ENCODE results near the gene LUZP2.

The LUZP2 gene

DNA sequence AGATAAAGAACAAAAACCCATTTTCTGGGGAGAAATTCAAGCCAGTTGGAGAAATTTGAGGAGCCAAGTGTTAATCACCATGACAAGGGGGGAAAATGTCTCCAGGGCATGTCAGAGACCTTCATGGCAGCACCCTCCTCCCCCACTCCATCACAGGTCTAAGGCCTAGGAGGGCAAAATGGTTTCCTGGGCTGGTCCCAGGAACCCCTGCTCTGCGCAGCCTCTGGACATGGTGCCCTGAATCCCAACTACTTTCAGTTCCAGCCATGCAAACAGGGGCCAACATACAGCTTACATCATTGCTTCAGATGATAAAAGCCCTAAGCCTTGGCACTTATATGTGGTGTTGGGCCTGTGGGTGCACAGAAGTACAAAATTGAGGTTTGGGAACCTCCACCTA is 167.5 kb downstream of the LUZP2 start:
- no peak for ATAC-seq
- TF ChIP-seq ZNF565 (CRISPR knock-in tag; conservative IDR thresholded peaks at IDR 0.05; ENCODE audit: low read depth) (no peak), ISL1 (CRISPR knock-in tag; IDR thresholded peaks at IDR 0.05) (no peak), TCF4 (CRISPR knock-in tag; IDR thresholded peaks at IDR 0.05; ENCODE audit: borderline replicate concordance) (no peak), GLIS3 (CRISPR knock-in tag; IDR thresholded peaks at IDR 0.05) (no peak), ZC3H10 (CRISPR knock-in tag; IDR thresholded peaks at IDR 0.05) (no peak), OSR1 (CRISPR knock-in tag; IDR thresholded peaks at IDR 0.05) (no peak), TOX (CRISPR knock-in tag; IDR thresholded peaks at IDR 0.05; ENCODE audit: borderline replicate concordance) (no peak), ZFP30 (CRISPR knock-in tag; IDR thresholded peaks at IDR 0.05) (no peak)
- TF ChIP-seq, protein P1, sequence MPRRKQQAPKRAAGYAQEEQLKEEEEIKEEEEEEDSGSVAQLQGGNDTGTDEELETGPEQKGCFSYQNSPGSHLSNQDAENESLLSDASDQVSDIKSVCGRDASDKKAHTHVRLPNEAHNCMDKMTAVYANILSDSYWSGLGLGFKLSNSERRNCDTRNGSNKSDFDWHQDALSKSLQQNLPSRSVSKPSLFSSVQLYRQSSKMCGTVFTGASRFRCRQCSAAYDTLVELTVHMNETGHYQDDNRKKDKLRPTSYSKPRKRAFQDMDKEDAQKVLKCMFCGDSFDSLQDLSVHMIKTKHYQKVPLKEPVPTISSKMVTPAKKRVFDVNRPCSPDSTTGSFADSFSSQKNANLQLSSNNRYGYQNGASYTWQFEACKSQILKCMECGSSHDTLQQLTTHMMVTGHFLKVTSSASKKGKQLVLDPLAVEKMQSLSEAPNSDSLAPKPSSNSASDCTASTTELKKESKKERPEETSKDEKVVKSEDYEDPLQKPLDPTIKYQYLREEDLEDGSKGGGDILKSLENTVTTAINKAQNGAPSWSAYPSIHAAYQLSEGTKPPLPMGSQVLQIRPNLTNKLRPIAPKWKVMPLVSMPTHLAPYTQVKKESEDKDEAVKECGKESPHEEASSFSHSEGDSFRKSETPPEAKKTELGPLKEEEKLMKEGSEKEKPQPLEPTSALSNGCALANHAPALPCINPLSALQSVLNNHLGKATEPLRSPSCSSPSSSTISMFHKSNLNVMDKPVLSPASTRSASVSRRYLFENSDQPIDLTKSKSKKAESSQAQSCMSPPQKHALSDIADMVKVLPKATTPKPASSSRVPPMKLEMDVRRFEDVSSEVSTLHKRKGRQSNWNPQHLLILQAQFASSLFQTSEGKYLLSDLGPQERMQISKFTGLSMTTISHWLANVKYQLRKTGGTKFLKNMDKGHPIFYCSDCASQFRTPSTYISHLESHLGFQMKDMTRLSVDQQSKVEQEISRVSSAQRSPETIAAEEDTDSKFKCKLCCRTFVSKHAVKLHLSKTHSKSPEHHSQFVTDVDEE (CRISPR knock-in tag; IDR thresholded peaks at IDR 0.05) = no peak
- TF ChIP-seq, protein P2, sequence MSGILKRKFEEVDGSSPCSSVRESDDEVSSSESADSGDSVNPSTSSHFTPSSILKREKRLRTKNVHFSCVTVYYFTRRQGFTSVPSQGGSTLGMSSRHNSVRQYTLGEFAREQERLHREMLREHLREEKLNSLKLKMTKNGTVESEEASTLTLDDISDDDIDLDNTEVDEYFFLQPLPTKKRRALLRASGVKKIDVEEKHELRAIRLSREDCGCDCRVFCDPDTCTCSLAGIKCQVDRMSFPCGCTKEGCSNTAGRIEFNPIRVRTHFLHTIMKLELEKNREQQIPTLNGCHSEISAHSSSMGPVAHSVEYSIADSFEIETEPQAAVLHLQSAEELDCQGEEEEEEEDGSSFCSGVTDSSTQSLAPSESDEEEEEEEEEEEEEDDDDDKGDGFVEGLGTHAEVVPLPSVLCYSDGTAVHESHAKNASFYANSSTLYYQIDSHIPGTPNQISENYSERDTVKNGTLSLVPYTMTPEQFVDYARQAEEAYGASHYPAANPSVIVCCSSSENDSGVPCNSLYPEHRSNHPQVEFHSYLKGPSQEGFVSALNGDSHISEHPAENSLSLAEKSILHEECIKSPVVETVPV (CRISPR knock-in tag; IDR thresholded peaks at IDR 0.05) = no peak

DNA sequence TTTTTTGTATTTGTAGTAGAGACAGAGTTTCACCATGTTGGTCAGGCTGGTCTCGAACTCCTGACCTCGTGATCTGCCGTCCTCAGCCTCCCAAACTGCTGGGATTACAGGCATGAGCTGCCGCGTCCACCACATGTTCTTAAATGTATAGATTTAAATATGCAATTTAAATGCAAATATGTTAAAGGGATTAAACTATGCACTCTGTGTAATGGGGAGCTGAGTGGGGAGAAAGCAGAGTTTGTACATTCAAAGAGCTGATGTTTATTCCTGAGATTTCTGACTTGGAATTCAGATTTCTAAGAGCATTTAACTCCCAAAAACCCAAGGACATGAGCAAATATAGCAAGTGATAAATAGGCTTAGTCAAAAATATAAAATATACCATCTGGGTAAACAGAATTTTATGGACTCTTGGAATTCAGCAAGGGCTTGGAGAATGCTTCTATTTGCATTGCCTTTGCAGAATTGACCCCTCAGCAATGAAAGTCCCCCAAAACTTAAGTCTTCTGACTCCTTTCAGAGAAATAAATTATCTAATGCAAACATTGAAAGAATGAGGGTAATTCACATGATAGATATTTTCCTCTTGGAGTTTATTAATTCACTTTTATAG is 170.6 kb downstream of the LUZP2 start:
- no peak for ATAC-seq
- TF ChIP-seq TCF4 (CRISPR knock-in tag; IDR thresholded peaks at IDR 0.05; ENCODE audit: borderline replicate concordance) (no peak), TOX (CRISPR knock-in tag; IDR thresholded peaks at IDR 0.05; ENCODE audit: borderline replicate concordance) (no peak), OSR1 (CRISPR knock-in tag; IDR thresholded peaks at IDR 0.05) (no peak), ZC3H10 (CRISPR knock-in tag; IDR thresholded peaks at IDR 0.05) (no peak), RARB (CRISPR knock-in tag; IDR thresholded peaks at IDR 0.05) (no peak), GLIS3 (CRISPR knock-in tag; IDR thresholded peaks at IDR 0.05) (no peak), ARNTL (CRISPR knock-in tag; IDR thresholded peaks at IDR 0.05; ENCODE audit: borderline replicate concordance, low read depth) (no peak), PPARA (CRISPR knock-in tag; IDR thresholded peaks at IDR 0.05; ENCODE audit: borderline replicate concordance) (no peak)
- TF ChIP-seq, protein P3, sequence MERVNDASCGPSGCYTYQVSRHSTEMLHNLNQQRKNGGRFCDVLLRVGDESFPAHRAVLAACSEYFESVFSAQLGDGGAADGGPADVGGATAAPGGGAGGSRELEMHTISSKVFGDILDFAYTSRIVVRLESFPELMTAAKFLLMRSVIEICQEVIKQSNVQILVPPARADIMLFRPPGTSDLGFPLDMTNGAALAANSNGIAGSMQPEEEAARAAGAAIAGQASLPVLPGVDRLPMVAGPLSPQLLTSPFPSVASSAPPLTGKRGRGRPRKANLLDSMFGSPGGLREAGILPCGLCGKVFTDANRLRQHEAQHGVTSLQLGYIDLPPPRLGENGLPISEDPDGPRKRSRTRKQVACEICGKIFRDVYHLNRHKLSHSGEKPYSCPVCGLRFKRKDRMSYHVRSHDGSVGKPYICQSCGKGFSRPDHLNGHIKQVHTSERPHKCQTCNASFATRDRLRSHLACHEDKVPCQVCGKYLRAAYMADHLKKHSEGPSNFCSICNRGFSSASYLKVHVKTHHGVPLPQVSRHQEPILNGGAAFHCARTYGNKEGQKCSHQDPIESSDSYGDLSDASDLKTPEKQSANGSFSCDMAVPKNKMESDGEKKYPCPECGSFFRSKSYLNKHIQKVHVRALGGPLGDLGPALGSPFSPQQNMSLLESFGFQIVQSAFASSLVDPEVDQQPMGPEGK (CRISPR knock-in tag; IDR thresholded peaks at IDR 0.05; ENCODE audit: borderline replicate concordance) = no peak
- TF ChIP-seq, protein P2 (CRISPR knock-in tag; IDR thresholded peaks at IDR 0.05) = no peak

DNA sequence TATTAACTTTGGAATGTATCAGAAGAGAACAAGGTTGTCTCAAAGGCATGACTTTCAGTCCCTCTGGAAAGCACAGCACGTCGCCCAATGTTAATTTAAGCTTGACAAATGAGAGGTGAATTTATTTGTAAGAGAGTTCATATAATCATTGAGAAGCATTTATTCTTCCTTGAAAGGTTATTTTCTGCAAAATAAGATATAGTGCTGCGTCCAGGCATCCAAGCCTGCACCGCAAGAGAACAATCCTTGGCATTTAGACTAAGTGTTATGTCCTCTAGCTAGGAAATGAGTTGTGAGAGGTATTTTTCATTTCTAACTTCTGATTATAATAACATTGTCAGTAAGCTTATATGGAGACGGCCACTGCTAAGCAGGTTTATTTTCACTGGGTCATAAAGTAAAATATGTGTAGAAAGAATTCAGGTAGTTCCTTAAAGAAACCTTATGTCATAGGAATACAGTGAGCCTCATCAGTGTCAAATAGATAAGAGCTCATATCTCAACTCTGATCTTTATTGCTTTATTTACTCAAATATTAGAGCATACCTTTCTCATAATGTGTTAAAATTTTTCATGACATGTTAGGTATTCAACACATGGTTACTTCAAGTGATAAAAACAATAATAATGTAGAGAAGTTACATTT is 182.0 kb downstream of the LUZP2 start:
- no peak for ATAC-seq
- TF ChIP-seq, protein P3 (CRISPR knock-in tag; IDR thresholded peaks at IDR 0.05; ENCODE audit: borderline replicate concordance) = no peak
- TF ChIP-seq OSR1 (CRISPR knock-in tag; IDR thresholded peaks at IDR 0.05) (no peak), CSDC2 (CRISPR knock-in tag; IDR thresholded peaks at IDR 0.05) (no peak), RARB (CRISPR knock-in tag; IDR thresholded peaks at IDR 0.05) (no peak), ZNF70 (CRISPR knock-in tag; IDR thresholded peaks at IDR 0.05) (no peak), ESRRG (CRISPR knock-in tag; IDR thresholded peaks at IDR 0.05) (no peak), ZFP3 (CRISPR knock-in tag; IDR thresholded peaks at IDR 0.05) (no peak), ZNF8 (CRISPR knock-in tag; IDR thresholded peaks at IDR 0.05) (no peak), BACH2 (CRISPR knock-in tag; IDR thresholded peaks at IDR 0.05; ENCODE audit: borderline replicate concordance) (no peak), ZNF565 (CRISPR knock-in tag; conservative IDR thresholded peaks at IDR 0.05; ENCODE audit: low read depth) (no peak), ZFP30 (CRISPR knock-in tag; IDR thresholded peaks at IDR 0.05) (no peak), ARNTL (CRISPR knock-in tag; IDR thresholded peaks at IDR 0.05; ENCODE audit: borderline replicate concordance, low read depth) (no peak), SNAI2 (CRISPR knock-in tag; IDR thresholded peaks at IDR 0.05) (no peak), TOX (CRISPR knock-in tag; IDR thresholded peaks at IDR 0.05; ENCODE audit: borderline replicate concordance) (no peak), PPARA (CRISPR knock-in tag; IDR thresholded peaks at IDR 0.05; ENCODE audit: borderline replicate concordance) (no peak), GLIS3 (CRISPR knock-in tag; IDR thresholded peaks at IDR 0.05) (no peak), TCF4 (CRISPR knock-in tag; IDR thresholded peaks at IDR 0.05; ENCODE audit: borderline replicate concordance) (no peak)
- TF ChIP-seq, protein P2 (CRISPR knock-in tag; IDR thresholded peaks at IDR 0.05) = no peak
